ENCODE results near the gene STK32C.

The STK32C gene

GRCh38 chr10:132336919-132337407 is 29.2 kb upstream of the STK32C start:
- no peaks in the 10 kb centered on the region for H3K27me3 ChIP-seq (ENCODE audit: control insufficient read depth in 1 of 2, insufficient read depth in 2 of 2, low read length in 2 of 2)
- no peak overlapping the region for H3K9ac ChIP-seq (ENCODE audit: low read length)
- H3K4me1 ChIP-seq (ENCODE audit: insufficient read depth, low read length), result peaks cover 14% of the 10 kb centered on the region
- H3K36me3 ChIP-seq (ENCODE audit: insufficient read depth, low read length), result no peaks in the 10 kb centered on the region
- H3K4me3 ChIP-seq (ENCODE audit: low read depth in 1 of 2, low read length in 2 of 2), result peak overlapping the region; percentile 23 to 61
- H3K27ac ChIP-seq (ENCODE audit: low read depth, low read length), result no peak overlapping the region
- H3K9me3 ChIP-seq (ENCODE audit: low read length), result no peaks in the 10 kb centered on the region

- Histone ChIP-seq H3K27ac (ENCODE audit: low read depth, low read length) (no peak overlapping the region), H3K4me1 (ENCODE audit: insufficient read depth, low read length) (peaks cover 14% of the 10 kb centered on the region)
Measured at GRCh38 chr10:132336064-132336746, 28.5 kb upstream of the STK32C start.

GRCh38 chr10:132335189-132336063 is 27.7 kb upstream of the STK32C start:
- Histone ChIP-seq H3K27ac (ENCODE audit: low read depth, low read length) (no peak overlapping the region), H3K9me3 (ENCODE audit: low read length) (no peaks in the 10 kb centered on the region), H3K4me1 (ENCODE audit: insufficient read depth, low read length) (peaks cover 16% of the 10 kb centered on the region), H3K9ac (ENCODE audit: low read length) (no peak overlapping the region), H3K27me3 (ENCODE audit: control insufficient read depth in 1 of 2, insufficient read depth in 2 of 2, low read length in 2 of 2) (no peaks in the 10 kb centered on the region), H3K36me3 (ENCODE audit: insufficient read depth, low read length) (no peaks in the 10 kb centered on the region), H3K4me3 (ENCODE audit: low read depth in 1 of 2, low read length in 2 of 2) (no peak overlapping the region)

More at GRCh38 chr10:132336064-132336746, 28.5 kb upstream of the STK32C start:
- H3K36me3 ChIP-seq (ENCODE audit: insufficient read depth, low read length), result no peaks in the 10 kb centered on the region
- no peaks in the 10 kb centered on the region for H3K27me3 ChIP-seq (ENCODE audit: control insufficient read depth in 1 of 2, insufficient read depth in 2 of 2, low read length in 2 of 2)
- no peak overlapping the region for H3K9ac ChIP-seq (ENCODE audit: low read length)
- no peaks in the 10 kb centered on the region for H3K9me3 ChIP-seq (ENCODE audit: low read length)
- H3K4me3 ChIP-seq (ENCODE audit: low read depth in 1 of 2, low read length in 2 of 2), result no peak overlapping the region

GRCh38 chr10:132334631-132335188 is 27.0 kb upstream of the STK32C start:
- H3K27me3 ChIP-seq (ENCODE audit: control insufficient read depth in 1 of 2, insufficient read depth in 2 of 2, low read length in 2 of 2), result no peaks in the 10 kb centered on the region
- no peaks in the 10 kb centered on the region for H3K9me3 ChIP-seq (ENCODE audit: low read length)
- no peak overlapping the region for H3K4me3 ChIP-seq (ENCODE audit: low read depth in 1 of 2, low read length in 2 of 2)
- peaks cover 23% of the 10 kb centered on the region for H3K4me1 ChIP-seq (ENCODE audit: insufficient read depth, low read length)
- H3K36me3 ChIP-seq (ENCODE audit: insufficient read depth, low read length), result no peaks in the 10 kb centered on the region
- H3K27ac ChIP-seq (ENCODE audit: low read depth, low read length), result no peak overlapping the region
- H3K9ac ChIP-seq (ENCODE audit: low read length), result no peak overlapping the region

- peaks cover 27% of the 10 kb centered on the region for H3K4me1 ChIP-seq (ENCODE audit: insufficient read depth, low read length)
- no peak overlapping the region for H3K4me3 ChIP-seq (ENCODE audit: low read depth in 1 of 2, low read length in 2 of 2)
- H3K36me3 ChIP-seq (ENCODE audit: insufficient read depth, low read length), result no peaks in the 10 kb centered on the region
Measured at GRCh38 chr10:132333386-132333785, 25.6 kb upstream of the STK32C start.

GRCh38 chr10:132332433-132332754 is 24.6 kb upstream of the STK32C start:
- Histone ChIP-seq H3K9me3 (ENCODE audit: low read length) (no peaks in the 10 kb centered on the region), H3K4me1 (ENCODE audit: insufficient read depth, low read length) (peaks cover 27% of the 10 kb centered on the region), H3K9ac (ENCODE audit: low read length) (peak overlapping the region; percentile 19), H3K36me3 (ENCODE audit: insufficient read depth, low read length) (no peaks in the 10 kb centered on the region), H3K4me3 (ENCODE audit: low read depth in 1 of 2, low read length in 2 of 2) (peak overlapping the region; percentile 68 to 97), H3K27me3 (ENCODE audit: control insufficient read depth in 1 of 2, insufficient read depth in 2 of 2, low read length in 2 of 2) (no peaks in the 10 kb centered on the region), H3K27ac (ENCODE audit: low read depth, low read length) (peak overlapping the region; percentile 76)

More at GRCh38 chr10:132333386-132333785, 25.6 kb upstream of the STK32C start:
- Histone ChIP-seq H3K9me3 (ENCODE audit: low read length) (no peaks in the 10 kb centered on the region), H3K9ac (ENCODE audit: low read length) (no peak overlapping the region), H3K27ac (ENCODE audit: low read depth, low read length) (no peak overlapping the region), H3K27me3 (ENCODE audit: control insufficient read depth in 1 of 2, insufficient read depth in 2 of 2, low read length in 2 of 2) (no peaks in the 10 kb centered on the region)

- H3K27ac ChIP-seq (ENCODE audit: low read depth, low read length), result peak within 1 kb of the TSS; percentile 90
- H3K27me3 ChIP-seq (ENCODE audit: control insufficient read depth in 1 of 2, insufficient read depth in 2 of 2, low read length in 2 of 2), result no peaks in the 10 kb centered on the region
- peak within 1 kb of the TSS; percentile 92 to 97 for H3K4me3 ChIP-seq (ENCODE audit: low read depth in 1 of 2, low read length in 2 of 2)
- peak within 1 kb of the TSS; percentile 71 for H3K9ac ChIP-seq (ENCODE audit: low read length)
- H3K36me3 ChIP-seq (ENCODE audit: insufficient read depth, low read length), result no peaks in the 10 kb centered on the region
- no peaks in the 10 kb centered on the region for H3K9me3 ChIP-seq (ENCODE audit: low read length)
- peaks cover 27% of the 10 kb centered on the region for H3K4me1 ChIP-seq (ENCODE audit: insufficient read depth, low read length)
Measured at GRCh38 chr10:132331601-132332432, 24.1 kb upstream of the STK32C start, which contains the start of gene LRRC27. Gene LRRC27 (plus strand): TSS chr10:132332193. CDS start chr10:132333525, 1,332 bp downstream.

GRCh38 chr10:132330486-132330833 is 22.7 kb upstream of the STK32C start:
- peak overlapping the region in 1 of 2 donors; percentile 92 for H3K4me3 ChIP-seq (ENCODE audit: low read depth in 1 of 2, low read length in 2 of 2)
- no peak overlapping the region for H3K27ac ChIP-seq (ENCODE audit: low read depth, low read length)
- H3K36me3 ChIP-seq (ENCODE audit: insufficient read depth, low read length), result no peaks in the 10 kb centered on the region
- H3K9ac ChIP-seq (ENCODE audit: low read length), result no peak overlapping the region
- no peaks in the 10 kb centered on the region for H3K9me3 ChIP-seq (ENCODE audit: low read length)
- no peaks in the 10 kb centered on the region for H3K27me3 ChIP-seq (ENCODE audit: control insufficient read depth in 1 of 2, insufficient read depth in 2 of 2, low read length in 2 of 2)
- H3K4me1 ChIP-seq (ENCODE audit: insufficient read depth, low read length), result peaks cover 22% of the 10 kb centered on the region

- Histone ChIP-seq H3K9me3 (ENCODE audit: low read length) (no peaks in the 10 kb centered on the region), H3K9ac (ENCODE audit: low read length) (peak overlapping the region; percentile 6), H3K27ac (ENCODE audit: low read depth, low read length) (peak overlapping the region; percentile 29), H3K36me3 (ENCODE audit: insufficient read depth, low read length) (no peaks in the 10 kb centered on the region), H3K27me3 (ENCODE audit: control insufficient read depth in 1 of 2, insufficient read depth in 2 of 2, low read length in 2 of 2) (no peaks in the 10 kb centered on the region), H3K4me3 (ENCODE audit: low read depth in 1 of 2, low read length in 2 of 2) (peak overlapping the region in 1 of 2 donors; percentile 92), H3K4me1 (ENCODE audit: insufficient read depth, low read length) (peaks cover 22% of the 10 kb centered on the region)
Measured at GRCh38 chr10:132329565-132330485, 22.1 kb upstream of the STK32C start.

GRCh38 chr10:132328738-132329137 is 21.0 kb upstream of the STK32C start:
- no peaks in the 10 kb centered on the region for H3K36me3 ChIP-seq (ENCODE audit: insufficient read depth, low read length)
- no peak overlapping the region for H3K27ac ChIP-seq (ENCODE audit: low read depth, low read length)
- no peak overlapping the region for H3K4me3 ChIP-seq (ENCODE audit: low read depth in 1 of 2, low read length in 2 of 2)
- no peaks in the 10 kb centered on the region for H3K9me3 ChIP-seq (ENCODE audit: low read length)
- peaks cover 22% of the 10 kb centered on the region for H3K4me1 ChIP-seq (ENCODE audit: insufficient read depth, low read length)
- H3K9ac ChIP-seq (ENCODE audit: low read length), result no peak overlapping the region
- H3K27me3 ChIP-seq (ENCODE audit: control insufficient read depth in 1 of 2, insufficient read depth in 2 of 2, low read length in 2 of 2), result no peaks in the 10 kb centered on the region
